MM.1S (cell line): Measurements from ENCODE around the gene NLGN1.

Experiments
- DNase-seq: peaks from one replicate; pipeline ENCODE4 v3.0.0-alpha.2; 2015
- H2AFZ ChIP-seq: fragments of 300-600 bp; sonication (generic); 2 replicates; pipeline ENCODE4 v1.6.0; 2016; ENCODE audit warnings: antibody characterized with exemption, low read length
- H3F3A ChIP-seq: fragments of 300-600 bp; sonication (generic); 2 replicates; pipeline ENCODE4 v1.6.1; 2016; ENCODE audit warnings: mild to moderate bottlenecking, antibody characterized with exemption, low read length, moderate library complexity, mixed read lengths; ENCODE audit not compliant: insufficient read depth
- H3K27ac ChIP-seq: fragments of 300-600 bp; sonication (generic); 2 replicates; pipeline ENCODE4 v1.5.1; 2016; ENCODE audit warnings: mild to moderate bottlenecking, low read length
- H3K27me3 ChIP-seq: fragments of 300-600 bp; sonication (generic); replicated peaks from 2 replicates; pipeline ENCODE4 v1.6.0; 2016; ENCODE audit warnings: low read length; ENCODE audit not compliant: insufficient read depth
- H3K36me3 ChIP-seq: fragments of 300-600 bp; sonication (generic); replicated peaks from 2 replicates; pipeline ENCODE4 v1.6.1; 2016; ENCODE audit warnings: mild to moderate bottlenecking, low read length, mixed read lengths; ENCODE audit not compliant: insufficient read depth
- H3K4me1 ChIP-seq: fragments of 300-600 bp; sonication (generic); 2 replicates; pipeline ENCODE4 v1.6.1; 2016; ENCODE audit warnings: low read length, mixed read lengths
- H3K4me2 ChIP-seq: fragments of 300-600 bp; sonication (generic); 2 replicates; pipeline ENCODE4 v1.6.0; 2016; ENCODE audit warnings: low read depth, low read length
- H3K4me3 ChIP-seq: fragments of 300-600 bp; sonication (generic); 2 replicates; pipeline ENCODE4 v1.5.1; 2016; ENCODE audit warnings: low read length, mixed read lengths
- H3K79me2 ChIP-seq: fragments of 300-600 bp; sonication (generic); 2 replicates; pipeline ENCODE4 v1.6.1; 2016; ENCODE audit warnings: mixed run types, low read length, mixed read lengths
- H3K9ac ChIP-seq: fragments of 300-600 bp; sonication (generic); 2 replicates; pipeline ENCODE4 v1.6.1; 2016; ENCODE audit warnings: low read length, mixed read lengths
- H3K9me2 ChIP-seq: fragments of 300-600 bp; sonication (generic); replicated peaks from 2 replicates; pipeline ENCODE4 v1.6.1; 2016; ENCODE audit warnings: mild to moderate bottlenecking, low read length, mixed read lengths; ENCODE audit not compliant: insufficient read depth
- H3K9me3 ChIP-seq: fragments of 300-600 bp; sonication (generic); replicated peaks from 2 replicates; pipeline ENCODE4 v1.6.1; 2016; ENCODE audit warnings: mild to moderate bottlenecking, low read length, mixed read lengths; ENCODE audit not compliant: insufficient read depth
- H4K20me1 ChIP-seq: fragments of 300-600 bp; sonication (generic); 2 replicates; pipeline ENCODE4 v1.6.1; 2016; ENCODE audit warnings: mild to moderate bottlenecking, low read length, moderate library complexity, mixed read lengths; ENCODE audit not compliant: insufficient read depth
- EZH2 ChIP-seq: fragments of 300-600 bp; sonication (generic); optimal IDR thresholded peaks from 2 replicates; pipeline ENCODE3; 2017; ENCODE audit warnings: low read depth, mild to moderate bottlenecking, antibody characterized with exemption, low read length, mixed read lengths
- EZH2phosphoT487 ChIP-seq: fragments of 300-600 bp; sonication (generic); IDR thresholded peaks from 2 replicates; pipeline ENCODE4 v1.6.1; 2018; ENCODE audit warnings: antibody characterized with exemption, low read length
- TF ChIP-seq, protein P1 (sequence below): fragments of 300-600 bp; sonication (generic); IDR thresholded peaks from 2 replicates; pipeline ENCODE4 v1.5.1; 2016; ENCODE audit warnings: antibody characterized with exemption, low read length, mixed read lengths

NLGN1 gene

DNA sequence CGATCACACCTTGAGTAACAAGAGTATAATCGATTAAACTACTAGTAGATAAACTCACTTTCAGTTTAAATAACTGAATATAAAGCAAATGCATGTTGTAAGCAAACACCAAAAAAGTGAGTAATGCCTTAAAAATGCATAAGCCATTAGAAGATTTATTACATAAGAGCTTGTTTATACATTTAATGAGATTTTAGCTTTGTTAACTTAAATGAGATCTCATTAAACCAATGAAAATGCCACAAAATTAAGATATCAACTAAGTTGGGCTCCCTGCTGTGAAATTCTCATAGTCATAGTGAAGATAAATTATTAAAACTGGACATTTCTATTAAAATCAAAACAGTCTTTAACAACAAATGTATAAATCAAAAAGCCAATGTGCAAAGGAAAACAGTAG is 701.2 kb downstream of the NLGN1 start:
- Histone ChIP-seq H3K9me2 (no peaks in the 10 kb centered on the region), H3K4me2 (no peak overlapping the region), H2AFZ (no peak overlapping the region), H4K20me1 (no peaks in the 10 kb centered on the region), H3K4me3 (no peak overlapping the region), H3K4me1 (peaks cover 6% of the 10 kb centered on the region), H3K9me3 (no peaks in the 10 kb centered on the region), H3K79me2 (no peaks in the 10 kb centered on the region), H3K27ac (no peak overlapping the region), H3F3A (no peaks in the 10 kb centered on the region), H3K36me3 (no peaks in the 10 kb centered on the region), H3K9ac (no peak overlapping the region), H3K27me3 (no peaks in the 10 kb centered on the region)
- TF ChIP-seq EZH2phosphoT487, result no peak
- TF ChIP-seq, protein P1, sequence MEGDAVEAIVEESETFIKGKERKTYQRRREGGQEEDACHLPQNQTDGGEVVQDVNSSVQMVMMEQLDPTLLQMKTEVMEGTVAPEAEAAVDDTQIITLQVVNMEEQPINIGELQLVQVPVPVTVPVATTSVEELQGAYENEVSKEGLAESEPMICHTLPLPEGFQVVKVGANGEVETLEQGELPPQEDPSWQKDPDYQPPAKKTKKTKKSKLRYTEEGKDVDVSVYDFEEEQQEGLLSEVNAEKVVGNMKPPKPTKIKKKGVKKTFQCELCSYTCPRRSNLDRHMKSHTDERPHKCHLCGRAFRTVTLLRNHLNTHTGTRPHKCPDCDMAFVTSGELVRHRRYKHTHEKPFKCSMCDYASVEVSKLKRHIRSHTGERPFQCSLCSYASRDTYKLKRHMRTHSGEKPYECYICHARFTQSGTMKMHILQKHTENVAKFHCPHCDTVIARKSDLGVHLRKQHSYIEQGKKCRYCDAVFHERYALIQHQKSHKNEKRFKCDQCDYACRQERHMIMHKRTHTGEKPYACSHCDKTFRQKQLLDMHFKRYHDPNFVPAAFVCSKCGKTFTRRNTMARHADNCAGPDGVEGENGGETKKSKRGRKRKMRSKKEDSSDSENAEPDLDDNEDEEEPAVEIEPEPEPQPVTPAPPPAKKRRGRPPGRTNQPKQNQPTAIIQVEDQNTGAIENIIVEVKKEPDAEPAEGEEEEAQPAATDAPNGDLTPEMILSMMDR, result no peak
- TF ChIP-seq EZH2, result no peak
- DNase-seq, result no peak

DNA sequence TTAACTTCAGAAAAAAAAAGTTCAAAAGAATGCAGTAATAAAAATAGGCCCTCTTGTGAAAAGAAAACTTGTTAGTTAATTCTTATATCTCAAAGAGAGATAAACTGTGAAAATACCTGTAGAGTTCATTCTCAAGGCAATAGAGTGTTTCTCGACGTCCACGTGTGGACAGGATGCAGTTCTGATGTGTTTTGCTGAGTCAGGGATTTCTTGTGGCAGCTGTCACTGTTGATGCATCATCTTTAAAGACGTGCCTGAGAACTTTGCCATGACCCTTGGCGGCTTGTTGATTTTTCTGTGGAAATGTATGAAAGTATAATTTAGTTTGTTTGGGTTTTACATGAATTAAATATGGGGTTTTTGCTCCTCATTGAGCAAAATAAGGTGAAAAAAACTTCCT is 702.2 kb downstream of the NLGN1 start:
- no peak overlapping the region for H3K4me2 ChIP-seq
- H3K9me3 ChIP-seq, result no peaks in the 10 kb centered on the region
- H3K79me2 ChIP-seq, result no peaks in the 10 kb centered on the region
- H3K27me3 ChIP-seq, result no peaks in the 10 kb centered on the region
- no peaks in the 10 kb centered on the region for H3K9me2 ChIP-seq
- TF ChIP-seq EZH2phosphoT487, result no peak
- TF ChIP-seq, protein P1, result no peak
- TF ChIP-seq EZH2, result no peak
- H4K20me1 ChIP-seq, result no peaks in the 10 kb centered on the region
- peaks cover 6% of the 10 kb centered on the region for H3K4me1 ChIP-seq
- H2AFZ ChIP-seq, result no peak overlapping the region
- no peaks in the 10 kb centered on the region for H3K36me3 ChIP-seq
- H3K27ac ChIP-seq, result no peak overlapping the region
- no peak for DNase-seq
- no peak overlapping the region for H3K9ac ChIP-seq
- no peaks in the 10 kb centered on the region for H3F3A ChIP-seq
- no peak overlapping the region for H3K4me3 ChIP-seq

DNA sequence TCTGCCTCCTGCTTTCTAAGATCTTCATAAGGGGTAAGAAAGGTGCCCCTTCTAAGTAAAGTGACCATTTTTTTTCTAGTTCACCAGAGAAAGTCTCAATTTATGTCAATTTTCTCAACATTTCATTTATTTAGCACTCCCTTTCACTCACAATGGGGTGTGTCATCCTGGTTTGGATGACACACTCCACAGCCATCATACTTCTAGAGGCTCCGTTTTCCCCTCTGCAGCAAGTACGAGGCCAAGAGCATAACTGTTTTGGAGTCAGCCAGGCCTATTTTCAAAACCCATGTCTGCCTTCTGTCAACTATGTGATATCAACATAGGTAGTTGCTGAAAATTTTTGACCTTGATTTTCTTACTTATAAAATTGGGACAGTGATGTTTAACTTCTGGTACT is 703.2 kb downstream of the NLGN1 start:
- no peaks in the 10 kb centered on the region for H3K9me2 ChIP-seq
- no peak overlapping the region for H3K4me2 ChIP-seq
- no peak overlapping the region for H3K27ac ChIP-seq
- no peaks in the 10 kb centered on the region for H3K27me3 ChIP-seq
- no peaks in the 10 kb centered on the region for H3F3A ChIP-seq
- no peaks in the 10 kb centered on the region for H3K79me2 ChIP-seq
- no peaks in the 10 kb centered on the region for H3K36me3 ChIP-seq
- TF ChIP-seq EZH2 (no peak), EZH2phosphoT487 (no peak)
- TF ChIP-seq, protein P1, result no peak
- no peak overlapping the region for H3K9ac ChIP-seq
- no peak for DNase-seq
- H4K20me1 ChIP-seq, result no peaks in the 10 kb centered on the region
- H2AFZ ChIP-seq, result peak overlapping the region; percentile 7; the same call in 1 of the 2 replicates
- H3K4me3 ChIP-seq, result no peak overlapping the region
- H3K9me3 ChIP-seq, result no peaks in the 10 kb centered on the region
- H3K4me1 ChIP-seq, result peaks cover 6% of the 10 kb centered on the region
